ENCODE measurements around the gene CCSAP.

GRCh38 chr1:229368347-229368746 lies 25.5 kb upstream of the CCSAP start:
- TF ChIP-seq, protein P1, sequence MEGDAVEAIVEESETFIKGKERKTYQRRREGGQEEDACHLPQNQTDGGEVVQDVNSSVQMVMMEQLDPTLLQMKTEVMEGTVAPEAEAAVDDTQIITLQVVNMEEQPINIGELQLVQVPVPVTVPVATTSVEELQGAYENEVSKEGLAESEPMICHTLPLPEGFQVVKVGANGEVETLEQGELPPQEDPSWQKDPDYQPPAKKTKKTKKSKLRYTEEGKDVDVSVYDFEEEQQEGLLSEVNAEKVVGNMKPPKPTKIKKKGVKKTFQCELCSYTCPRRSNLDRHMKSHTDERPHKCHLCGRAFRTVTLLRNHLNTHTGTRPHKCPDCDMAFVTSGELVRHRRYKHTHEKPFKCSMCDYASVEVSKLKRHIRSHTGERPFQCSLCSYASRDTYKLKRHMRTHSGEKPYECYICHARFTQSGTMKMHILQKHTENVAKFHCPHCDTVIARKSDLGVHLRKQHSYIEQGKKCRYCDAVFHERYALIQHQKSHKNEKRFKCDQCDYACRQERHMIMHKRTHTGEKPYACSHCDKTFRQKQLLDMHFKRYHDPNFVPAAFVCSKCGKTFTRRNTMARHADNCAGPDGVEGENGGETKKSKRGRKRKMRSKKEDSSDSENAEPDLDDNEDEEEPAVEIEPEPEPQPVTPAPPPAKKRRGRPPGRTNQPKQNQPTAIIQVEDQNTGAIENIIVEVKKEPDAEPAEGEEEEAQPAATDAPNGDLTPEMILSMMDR (IDR thresholded peaks at IDR 0.05) = no peak
- no peak for TF ChIP-seq POLR2A (IDR thresholded peaks at IDR 0.05)
